ENCODE measurements around the gene SDK1.

GRCh38 chr7:4029941-4030340 lies 728.9 kb downstream of the SDK1 start:
- TF ChIP-seq CTCF (IDR thresholded peaks at IDR 0.05) (no peak), POLR2A (IDR thresholded peaks at IDR 0.05) (no peak)

Measured in body of pancreas (tissue), 4 donors.